GM19468 (cell line): ENCODE results near the gene C7orf25.

Experiments used
- ATAC-seq: cut with Tn5 transposase; IDR thresholded peaks from one replicate; pipeline ENCODE4 v1.9.1; 2021; ENCODE audit warnings: mild to moderate bottlenecking, moderate library complexity, moderate number of reproducible peaks; ENCODE audit not compliant: unreplicated experiment; ENCODE audit errors: extremely low read depth

Gene C7orf25

GRCh38 chr7:42883950-42884349 lies 27.9 kb downstream of the C7orf25 start:
- ATAC-seq = peak; percentile 53

GRCh38 chr7:42880392-42880791 lies 31.5 kb downstream of the C7orf25 start:
- ATAC-seq = no peak

GRCh38 chr7:42878303-42878702 lies 33.6 kb downstream of the C7orf25 start:
- ATAC-seq = no peak

DNA sequence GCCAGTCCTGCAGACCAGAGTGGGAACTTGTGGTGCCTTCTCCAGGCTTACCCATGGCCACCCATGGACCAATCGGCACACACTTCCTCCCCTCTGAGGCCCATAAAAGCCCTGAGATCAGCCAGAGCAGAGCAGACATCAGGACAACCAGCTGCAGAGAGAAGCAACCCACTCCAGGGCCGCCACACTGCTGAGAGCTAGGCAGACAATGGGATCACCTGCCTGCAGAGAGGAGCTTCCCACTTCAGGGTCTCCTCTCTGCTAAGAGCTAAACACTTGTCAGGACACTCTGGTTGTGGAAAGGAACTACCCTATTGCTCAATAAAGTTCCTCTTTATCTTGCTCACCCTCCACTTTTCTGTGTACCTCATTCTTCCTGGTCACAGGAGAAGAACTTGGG lies 34.0 kb downstream of the C7orf25 start:
- ATAC-seq = no peak

- no peak for ATAC-seq
Observed at GRCh38 chr7:42876182-42877068, 35.4 kb downstream of the C7orf25 start.

DNA sequence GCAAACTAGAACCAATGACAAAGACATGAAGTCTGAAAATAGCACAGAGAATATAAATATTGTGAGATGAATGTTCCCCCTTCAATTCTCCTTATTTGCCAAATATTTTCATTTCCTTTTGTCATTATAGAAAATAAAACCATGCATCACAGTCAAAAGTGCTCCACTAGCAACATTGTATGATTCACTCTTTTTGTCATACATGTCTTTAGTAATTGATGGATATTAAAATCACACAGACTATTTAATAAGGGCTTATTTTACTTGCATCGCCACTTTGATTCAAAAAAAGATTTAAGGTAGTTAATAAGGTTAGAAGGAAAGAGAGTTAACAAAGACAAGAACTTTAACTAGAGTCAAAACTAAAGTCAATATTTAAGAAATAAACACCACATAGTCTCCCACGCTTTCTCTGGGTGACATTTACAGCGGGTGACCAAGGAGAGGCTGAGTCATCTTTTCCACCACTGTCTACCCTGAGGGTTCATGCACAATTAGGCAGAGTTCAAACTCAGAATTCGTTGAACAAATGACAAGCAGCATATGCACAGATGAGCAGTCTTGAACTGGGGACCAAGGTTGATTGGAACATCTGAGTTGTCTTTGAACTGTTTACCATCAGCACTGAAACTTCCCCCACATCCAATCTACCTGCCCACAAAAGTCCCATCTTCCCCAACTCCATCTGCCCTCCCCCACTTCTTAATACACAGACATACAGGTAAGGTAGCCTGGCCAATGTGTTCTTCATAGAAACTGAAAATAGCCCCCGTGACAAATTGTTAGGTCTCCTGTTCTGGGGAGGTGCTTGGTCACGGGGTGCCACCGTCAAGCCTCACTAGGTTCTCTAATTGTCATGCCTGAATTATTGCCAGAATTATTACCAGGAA lies 42.5 kb downstream of the C7orf25 start:
- ATAC-seq = peak; percentile 64

DNA sequence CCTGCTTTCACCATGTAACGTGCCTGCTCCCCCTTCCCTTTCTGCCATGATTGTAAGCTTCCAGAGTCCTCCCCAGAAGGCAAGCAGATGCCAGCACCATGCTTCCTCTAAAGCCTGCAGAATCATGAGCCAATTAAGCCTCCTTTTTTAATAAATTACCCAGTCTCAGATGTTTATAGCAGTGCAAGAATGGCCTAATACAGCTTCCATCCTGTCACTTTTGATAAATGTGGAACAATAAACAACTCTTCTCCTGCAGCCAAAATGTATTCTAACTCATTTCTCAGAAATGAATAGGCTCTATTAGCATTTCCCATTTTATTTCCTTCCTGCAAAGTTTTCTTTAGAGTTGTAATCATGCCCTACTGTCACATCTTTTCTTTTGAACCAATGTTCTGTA lies 43.4 kb downstream of the C7orf25 start:
- ATAC-seq = no peak
